Posterior vena cava (tissue), 2 donors: ENCODE measurements around the gene BHLHE23. TPM values are rescaled to one million over a fixed set of nuclear protein-coding genes. Genes with fewer than 3 reads are reported as not detected.

Experiments used
- DNase-seq: peaks from one replicate; pipeline ENCODE4 v3.0.0-alpha.2; 2020; ENCODE audit warnings: low spot score
- intact Hi-C, 2 donors: fragments of 100-400 bp; cut with DNase I; formaldehyde crosslinking; loops; one replicate each; pipeline versions ENCODE4 v1.14.1 to v1.14.2; 2022 to 2023
- total RNA-seq, 2 donors: library from RNA; stranded (reverse); fragmentation: NEBNext Ultra II Directional; extraction: Animal tissue kit (Norgen Biotek cat#: 25700); gene quantifications; one replicate each; pipeline ENCODE4 v1.2.1, GENCODE V29; 2021
- donor health status: DM: yes; HTN: yes; CAD: no.
- donor health status: DM: yes; HTN: yes; CAD: no.

The BHLHE23 gene
- total RNA-seq, 2 donors from 2014 or later = not detected

- DNase-seq = peak; percentile 76
Observed at GRCh38 chr20:63029358-63030121, 22.8 kb upstream of the BHLHE23 start.

DNA sequence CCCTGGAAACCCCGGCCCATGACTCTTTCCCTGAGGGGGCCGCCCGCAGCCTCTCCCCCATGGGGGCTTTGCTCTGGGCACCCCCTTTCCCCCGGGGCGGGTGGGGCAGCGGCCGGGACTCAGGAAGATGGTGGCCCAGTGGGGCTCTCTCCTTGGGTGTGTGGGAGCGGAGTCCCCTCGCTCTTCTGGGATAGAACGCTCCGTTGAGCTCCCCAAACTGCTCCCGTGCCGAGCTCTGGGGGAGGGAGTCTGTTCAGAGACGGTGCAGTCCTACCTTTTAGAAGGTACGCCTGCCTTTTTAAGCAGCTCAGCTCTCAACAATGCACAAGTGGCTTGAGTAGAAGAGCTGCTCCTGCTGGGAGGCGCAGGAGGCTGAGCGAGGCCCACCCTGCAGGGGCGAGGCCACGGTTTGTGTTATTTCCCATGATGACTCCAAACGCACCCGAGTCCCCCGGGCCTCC lies 21.7 kb upstream of the BHLHE23 start:
- DNase-seq = peak; percentile 70
- intact Hi-C loops = no loop called here

More at GRCh38 chr20:63029358-63030121, 22.8 kb upstream of the BHLHE23 start:
- intact Hi-C loops = no loop called here

DNA sequence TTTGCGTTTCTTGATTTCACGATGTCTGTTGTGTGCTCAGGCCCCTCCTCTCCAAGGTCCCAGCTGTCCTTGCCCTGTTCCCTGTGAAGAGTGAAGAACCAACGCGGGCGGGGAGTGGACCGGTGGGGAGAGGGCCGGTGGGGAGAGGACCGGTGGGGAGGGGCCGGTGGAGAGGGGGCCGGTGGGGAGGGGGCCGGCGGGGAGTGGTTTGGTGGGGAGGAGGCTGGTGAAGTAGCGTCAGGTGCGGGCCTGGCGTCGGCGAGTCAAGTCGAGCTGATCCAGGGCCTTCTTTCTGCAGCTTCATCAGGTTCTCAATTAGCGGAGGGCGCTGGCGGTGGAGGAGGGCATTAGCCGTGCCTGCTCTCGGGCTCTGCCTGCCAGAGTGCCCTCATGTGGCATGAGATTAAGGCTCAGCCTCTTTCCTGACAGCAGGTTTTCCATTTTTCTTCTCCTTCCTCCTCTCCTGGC lies 21.2 kb upstream of the BHLHE23 start:
- intact Hi-C loops = no loop called here
- peak; percentile 66 for DNase-seq

- intact Hi-C loops = no loop called here
- peak; percentile 70 for DNase-seq
Observed at GRCh38 chr20:63027221-63027921, 20.6 kb upstream of the BHLHE23 start.

GRCh38 chr20:63026582-63027165 lies 19.9 kb upstream of the BHLHE23 start:
- peak; percentile 44 for DNase-seq
- intact Hi-C loops = no loop called here

GRCh38 chr20:63025534-63026331 lies 19.0 kb upstream of the BHLHE23 start:
- intact Hi-C loops = no loop called here
- peak; percentile 80 for DNase-seq

GRCh38 chr20:63024573-63025392 lies 18.0 kb upstream of the BHLHE23 start:
- intact Hi-C loops = no loop called here

DNA sequence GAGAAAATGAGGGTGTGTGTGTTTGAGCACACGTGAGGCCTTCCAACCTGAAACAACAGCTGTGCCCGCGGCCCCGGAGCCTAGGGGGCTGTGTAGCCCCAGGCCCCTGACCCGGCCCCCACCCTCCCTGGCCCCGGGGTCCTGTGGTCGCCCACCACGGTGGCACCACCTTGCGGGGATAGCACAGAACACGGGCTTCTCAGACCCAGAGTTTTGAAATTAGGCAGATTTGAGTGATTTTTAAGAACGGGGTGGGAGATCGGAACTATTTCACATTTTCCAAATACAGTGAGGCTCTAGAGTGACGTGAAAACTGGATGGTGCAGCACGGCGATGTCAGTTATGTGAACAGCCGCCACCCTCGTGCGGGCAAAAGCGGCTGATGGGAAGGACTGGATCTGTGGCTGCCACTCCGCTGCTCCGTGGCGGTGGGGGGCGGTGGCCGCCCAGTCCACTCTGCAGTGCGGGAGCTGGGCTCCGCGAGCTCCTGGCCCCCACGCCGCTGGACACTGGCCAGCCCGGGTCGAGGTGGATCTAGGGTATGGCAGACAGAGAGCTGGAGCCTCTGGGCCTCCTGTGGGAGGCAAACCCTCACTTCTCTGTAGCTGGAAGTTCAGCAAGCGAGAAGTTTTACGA lies 17.3 kb upstream of the BHLHE23 start:
- intact Hi-C loops = no loop called here
- peak; percentile 58 for DNase-seq

More at GRCh38 chr20:63024573-63025392, 18.0 kb upstream of the BHLHE23 start:
- DNase-seq = peak; percentile 23

GRCh38 chr20:63023071-63023935 lies 16.5 kb upstream of the BHLHE23 start:
- DNase-seq = peak; percentile 75
- intact Hi-C loops = no loop called here

DNA sequence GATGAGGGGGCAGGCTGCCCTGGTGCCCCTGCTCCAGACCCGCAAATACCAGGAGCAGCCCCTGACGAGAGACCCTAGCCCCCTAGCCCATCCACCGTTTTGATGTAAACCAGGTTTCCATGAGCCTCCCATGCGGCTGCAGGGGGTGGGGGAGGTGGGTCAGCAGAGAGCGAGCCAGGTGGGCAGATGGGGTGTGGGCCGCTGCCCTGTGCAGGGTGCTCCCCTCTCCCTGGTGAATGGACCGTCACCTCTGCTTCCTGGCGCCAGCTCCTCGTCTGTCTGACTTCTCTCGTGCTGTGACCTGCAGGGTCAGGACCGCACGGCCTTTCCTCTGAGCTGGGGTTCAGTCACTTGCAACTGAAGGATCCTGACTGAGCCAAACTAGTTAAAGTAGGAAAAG lies 15.7 kb upstream of the BHLHE23 start:
- intact Hi-C loops = no loop called here
- DNase-seq = peak; percentile 70

DNA sequence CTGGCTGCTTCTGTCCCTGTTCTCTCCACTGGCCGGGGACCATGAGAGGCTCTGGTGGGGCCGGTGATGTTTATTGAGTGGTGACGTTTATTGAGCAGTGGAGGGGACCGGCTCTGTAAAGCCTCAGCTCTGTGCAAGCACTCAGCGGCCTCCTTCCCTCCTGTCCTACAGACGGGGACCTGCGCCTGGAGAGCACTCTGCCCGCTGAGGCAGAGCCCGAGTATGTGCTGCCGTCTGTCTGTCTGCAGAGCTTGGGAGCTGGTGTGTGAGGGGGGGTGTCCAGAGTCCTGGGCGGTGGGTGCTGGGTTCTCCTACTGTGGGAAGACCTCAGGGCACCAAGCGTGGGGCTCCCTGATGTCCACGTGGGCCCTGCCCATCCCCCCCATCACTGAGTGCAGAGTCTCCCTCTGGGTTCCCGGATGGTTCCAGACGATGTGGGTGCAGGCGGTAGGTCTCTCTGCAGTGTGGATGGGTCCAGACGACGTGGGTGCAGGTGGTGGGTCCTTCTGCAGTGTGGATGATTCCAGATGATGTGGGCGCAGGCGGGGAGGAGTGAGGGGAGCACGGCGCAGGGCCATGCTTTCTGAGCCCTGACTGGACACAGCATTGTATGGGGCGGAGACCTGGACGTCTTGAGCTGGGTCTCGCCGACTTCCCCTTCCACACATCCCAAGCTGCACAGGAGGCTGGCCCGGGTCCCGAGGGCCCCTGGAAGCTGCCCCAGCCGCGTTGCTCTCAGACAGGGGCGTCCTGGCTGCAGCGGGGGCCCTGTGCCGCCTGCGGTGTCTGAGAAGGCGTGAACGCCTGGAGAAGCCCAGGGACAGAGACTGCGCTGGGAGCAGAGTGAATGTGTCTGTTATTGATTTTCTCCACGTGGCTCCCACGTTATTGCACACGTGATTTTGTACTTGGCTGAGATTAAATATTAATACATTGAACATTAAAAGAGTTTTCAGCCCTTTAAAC lies 14.9 kb upstream of the BHLHE23 start:
- DNase-seq = peak; percentile 50
- intact Hi-C loops = no loop called here

DNA sequence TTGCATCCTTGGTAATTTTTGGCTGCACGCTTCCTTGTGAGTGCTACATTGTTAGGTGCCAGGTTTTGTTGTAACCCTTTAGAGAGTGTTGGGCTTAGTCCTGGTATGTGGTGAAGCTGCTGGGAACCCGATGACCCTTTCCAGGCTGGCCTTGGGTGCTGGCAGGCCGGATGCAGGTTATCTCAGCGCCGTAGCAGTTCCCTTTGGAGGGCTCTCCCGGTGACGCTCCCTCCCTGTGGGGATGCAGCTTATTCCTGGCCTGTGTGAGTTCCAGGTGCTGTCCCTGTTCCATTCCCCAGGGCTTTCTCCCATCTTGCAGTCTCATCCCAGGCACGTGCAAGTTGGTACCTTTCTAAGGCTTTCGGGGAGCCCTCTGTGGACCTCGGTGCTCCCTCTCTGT lies 13.9 kb upstream of the BHLHE23 start:
- DNase-seq = peak; percentile 48
- intact Hi-C loops = no loop called here

- intact Hi-C loops = no loop called here
- peak; percentile 58 for DNase-seq
Observed at GRCh38 chr20:63017826-63018411, 11.2 kb upstream of the BHLHE23 start.

DNA sequence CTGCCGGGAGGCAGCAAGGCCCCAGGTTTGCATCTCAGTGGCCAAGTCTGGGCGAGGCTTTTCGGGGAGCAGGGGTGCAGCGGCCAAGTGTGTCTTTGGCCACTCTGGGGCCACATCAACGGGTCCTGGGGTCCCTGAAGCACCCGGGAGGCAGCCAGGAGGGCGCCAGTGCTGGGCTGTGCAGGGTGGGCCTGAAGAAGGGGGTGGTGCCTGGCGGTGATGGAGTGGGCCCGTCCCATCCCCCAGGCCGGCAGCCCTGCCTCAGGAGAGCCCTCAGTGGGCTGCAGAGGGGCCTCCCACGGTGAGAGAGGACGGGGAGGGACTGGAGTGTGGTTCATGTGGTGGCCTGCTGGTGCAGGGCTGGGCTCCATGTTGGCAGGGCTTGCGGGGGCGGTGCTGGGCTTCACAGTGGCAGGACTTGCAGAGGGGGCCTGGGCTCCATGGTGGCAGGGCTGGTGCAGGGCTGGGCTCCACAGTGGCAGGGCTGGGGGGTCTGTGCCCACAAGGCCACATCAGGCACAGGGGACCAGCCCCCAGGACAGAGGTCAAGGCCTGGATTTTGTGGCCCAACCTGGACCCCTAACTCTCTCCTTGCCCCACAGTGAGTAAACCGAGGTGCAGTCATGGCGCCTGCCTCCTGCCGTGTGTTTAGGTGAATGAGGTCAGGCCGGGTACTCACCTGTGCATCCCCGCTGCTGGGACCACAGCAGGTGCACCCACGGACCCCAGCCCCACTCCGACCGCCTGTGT lies 10.5 kb upstream of the BHLHE23 start:
- no peak for DNase-seq
- intact Hi-C loops = no loop called here

DNA sequence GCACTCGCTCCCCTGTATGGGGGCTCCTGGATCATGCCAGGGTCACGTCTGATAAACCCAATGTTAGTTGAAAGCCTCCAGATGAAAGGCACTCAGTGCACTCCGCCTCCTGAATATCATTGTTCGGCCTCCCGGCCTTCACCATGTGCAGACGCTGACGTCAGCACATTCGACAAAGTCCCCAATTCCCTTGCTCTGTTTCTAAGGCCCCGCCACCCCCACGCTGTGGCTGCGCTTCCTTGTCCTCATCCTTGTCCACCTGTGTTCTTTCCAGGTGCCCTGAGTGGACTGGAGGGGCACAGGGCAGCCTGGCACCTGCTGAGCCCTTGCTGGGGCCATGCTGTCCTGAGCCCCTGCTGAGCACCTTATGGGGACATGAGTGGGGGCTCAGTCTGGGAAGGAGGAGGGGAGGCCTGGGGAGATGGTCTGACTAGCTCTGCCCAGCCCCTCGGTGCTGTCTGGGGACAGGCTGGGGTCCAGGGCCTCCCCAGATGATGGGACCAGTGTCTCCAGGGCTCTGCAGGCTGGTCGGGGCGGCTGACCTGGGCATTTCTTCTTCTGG lies 9.8 kb upstream of the BHLHE23 start:
- peak; percentile 66 for DNase-seq
- intact Hi-C loops = no loop called here
